Esophagus muscularis mucosa (tissue), 4 donors: ENCODE data around the gene STARD9.

Experiments used
- EP300 ChIP-seq: sonication (generic); formaldehyde crosslinking; IDR thresholded peaks from one replicate; pipeline ENCODE4 v1.6.1; 2017; ENCODE audit warnings: antibody characterized with exemption
- POLR2A ChIP-seq: fragments of 450-650 bp; IDR thresholded peaks from one replicate; pipeline ENCODE4 v1.6.1; 2017; ENCODE audit warnings: antibody characterized with exemption, moderate library complexity, mild to moderate bottlenecking, low read depth
- POLR2AphosphoS5 ChIP-seq, 2 donors: sonication (generic); formaldehyde crosslinking; IDR thresholded peaks; one replicate each; pipeline ENCODE4 v1.6.1; 2017; ENCODE audit warnings: antibody characterized with exemption in 2 of 2
- TF ChIP-seq, protein P1 (sequence below), 3 experiments: fragments of 200-600 bp in 2 of 3; fragments of 450-650 bp in 1 of 3; sonication (generic) in 2 of 3; IDR thresholded peaks; one replicate each; pipeline ENCODE4 v1.5.1; 2017 to 2019; ENCODE audit warnings: antibody characterized with exemption in 3 of 3, mild to moderate bottlenecking in 2 of 3, moderate library complexity in 1 of 3

DNA sequence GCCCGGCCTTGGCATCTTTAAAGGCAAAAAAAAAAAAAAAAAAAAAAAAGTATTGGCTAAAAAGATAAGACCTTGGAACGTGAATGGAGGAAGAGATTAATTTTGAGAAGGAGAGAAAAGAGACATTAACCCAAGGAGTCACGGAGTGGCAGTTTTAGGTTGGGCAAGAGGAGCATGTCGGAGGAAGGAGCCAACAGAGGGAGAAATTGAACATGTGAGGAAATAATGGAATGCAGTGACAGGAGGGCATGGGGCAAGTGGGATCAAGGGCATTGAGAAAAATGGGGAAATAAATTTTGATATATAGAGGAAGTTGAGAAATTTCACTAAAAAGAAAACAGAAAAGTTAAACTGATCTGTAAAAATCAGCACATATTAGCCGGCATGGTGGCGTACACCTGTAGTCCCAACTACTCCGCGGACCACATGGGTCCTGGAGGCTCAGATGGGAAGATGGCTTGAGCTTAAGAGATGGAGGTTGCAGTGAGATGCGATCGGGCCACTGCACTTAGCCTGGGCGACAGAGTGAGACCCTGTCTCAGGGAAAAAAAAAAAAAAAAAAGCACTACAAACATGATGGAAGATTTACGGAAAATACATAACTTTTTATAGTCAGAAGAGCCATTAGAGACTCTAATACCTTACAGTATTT, 25.5 kb upstream of the STARD9 start:
- TF ChIP-seq, protein P1, sequence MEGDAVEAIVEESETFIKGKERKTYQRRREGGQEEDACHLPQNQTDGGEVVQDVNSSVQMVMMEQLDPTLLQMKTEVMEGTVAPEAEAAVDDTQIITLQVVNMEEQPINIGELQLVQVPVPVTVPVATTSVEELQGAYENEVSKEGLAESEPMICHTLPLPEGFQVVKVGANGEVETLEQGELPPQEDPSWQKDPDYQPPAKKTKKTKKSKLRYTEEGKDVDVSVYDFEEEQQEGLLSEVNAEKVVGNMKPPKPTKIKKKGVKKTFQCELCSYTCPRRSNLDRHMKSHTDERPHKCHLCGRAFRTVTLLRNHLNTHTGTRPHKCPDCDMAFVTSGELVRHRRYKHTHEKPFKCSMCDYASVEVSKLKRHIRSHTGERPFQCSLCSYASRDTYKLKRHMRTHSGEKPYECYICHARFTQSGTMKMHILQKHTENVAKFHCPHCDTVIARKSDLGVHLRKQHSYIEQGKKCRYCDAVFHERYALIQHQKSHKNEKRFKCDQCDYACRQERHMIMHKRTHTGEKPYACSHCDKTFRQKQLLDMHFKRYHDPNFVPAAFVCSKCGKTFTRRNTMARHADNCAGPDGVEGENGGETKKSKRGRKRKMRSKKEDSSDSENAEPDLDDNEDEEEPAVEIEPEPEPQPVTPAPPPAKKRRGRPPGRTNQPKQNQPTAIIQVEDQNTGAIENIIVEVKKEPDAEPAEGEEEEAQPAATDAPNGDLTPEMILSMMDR (IDR thresholded peaks at IDR 0.05): no peak
- TF ChIP-seq POLR2AphosphoS5 (IDR thresholded peaks at IDR 0.05) (no peak), EP300 (no peak), POLR2A (no peak)
